GM21825 (cell line): ENCODE data around the gene NPIPA1.
"Not testable (repeated sequence)": the region's sequence is repeated elsewhere in the genome, so short reads cannot be mapped to it uniquely, and the experiment has no call there.

Experiments used
- ATAC-seq: cut with Tn5 transposase; IDR thresholded peaks from one replicate; pipeline ENCODE4 v1.9.1; 2021; ENCODE audit warnings: mild to moderate bottlenecking, moderate library complexity; ENCODE audit not compliant: unreplicated experiment

Gene NPIPA1

GRCh38 chr16:14929176-14929575, 8.1 kb upstream of the NPIPA1 start:
- ATAC-seq = not testable (repeated sequence)

DNA sequence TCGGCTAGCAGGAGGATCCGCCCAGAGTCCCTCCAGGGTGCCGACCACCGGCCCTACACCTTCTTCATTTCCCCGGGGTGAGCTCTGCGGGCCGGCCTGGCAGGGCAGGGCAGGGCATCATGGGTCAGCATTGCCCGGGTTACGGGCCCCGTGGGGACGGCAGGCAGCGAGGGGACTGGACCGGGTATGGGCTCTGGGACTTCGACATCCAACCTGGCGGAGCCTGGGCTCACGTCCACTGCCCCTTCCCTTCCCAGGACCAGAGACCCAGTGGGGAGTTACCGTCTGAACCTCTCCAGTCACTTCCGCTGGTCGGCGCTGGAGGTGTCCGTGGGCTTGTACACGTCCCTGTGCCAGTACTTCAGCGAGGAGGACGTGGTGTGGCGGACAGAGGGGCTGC, 7.0 kb upstream of the NPIPA1 start:
- ATAC-seq = not testable (repeated sequence)

DNA sequence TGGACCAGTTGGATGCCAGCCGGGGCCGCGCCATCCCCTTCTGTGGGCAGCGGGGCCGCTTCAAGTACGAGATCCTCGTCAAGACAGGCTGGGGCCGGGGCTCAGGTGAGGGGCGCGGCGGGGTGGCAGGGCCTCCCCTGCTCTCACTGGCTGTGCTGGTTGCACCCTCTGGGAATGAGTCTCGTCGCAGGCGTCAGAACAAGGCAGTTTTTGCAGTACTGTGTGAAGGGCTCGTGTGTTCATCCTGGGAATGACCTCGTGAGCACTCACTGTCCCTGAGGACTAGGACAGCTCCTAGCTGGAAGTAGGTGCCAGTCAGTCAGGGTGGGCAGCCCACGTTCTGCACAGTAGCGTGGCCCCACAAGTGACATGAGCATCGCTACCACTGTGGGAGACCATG, 6.3 kb upstream of the NPIPA1 start:
- not testable (repeated sequence) for ATAC-seq

- ATAC-seq = not testable (repeated sequence)
These were observed 4.5 kb upstream of the NPIPA1 start for GRCh38 chr16:14932581-14933375.

DNA sequence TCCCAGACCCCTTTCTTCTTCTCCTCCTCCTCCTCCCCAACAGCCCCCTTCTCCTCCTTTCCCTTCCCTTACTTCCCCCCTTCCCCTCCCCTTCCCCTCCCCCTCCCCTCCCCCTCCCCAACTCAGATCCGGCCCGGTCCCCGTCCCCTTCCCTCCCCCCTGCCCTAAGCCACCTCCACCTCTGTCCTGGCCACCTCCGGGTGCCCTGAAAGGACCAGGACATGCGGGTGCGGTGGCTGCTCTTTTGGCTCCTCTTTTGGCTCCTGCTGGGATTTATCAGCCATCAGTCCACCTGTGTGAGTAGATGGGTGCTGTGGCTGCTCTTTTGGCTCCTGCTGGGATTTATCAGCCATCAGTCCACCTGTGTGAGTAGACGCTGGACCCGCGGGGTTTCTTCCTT, 751 bp downstream of the NPIPA1 start:
- not testable (repeated sequence) for ATAC-seq

DNA sequence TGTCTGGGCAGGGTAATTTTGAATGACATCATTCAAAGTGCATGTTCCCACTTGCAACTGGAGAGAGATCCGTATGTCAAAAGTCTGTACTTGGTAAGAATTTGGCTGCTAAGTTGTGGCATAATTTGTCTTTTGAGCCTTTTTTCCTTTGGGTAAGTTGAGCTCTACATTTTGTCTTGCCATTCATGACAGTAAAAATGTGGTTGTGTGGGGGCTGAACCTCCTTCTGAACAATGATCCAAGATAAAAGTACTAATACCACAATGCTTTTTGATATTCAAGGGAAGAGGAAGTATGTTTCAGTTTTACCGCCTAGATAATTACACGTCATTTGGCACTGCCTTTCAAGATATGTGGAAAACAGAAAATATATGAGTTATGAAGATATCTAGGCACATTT, 5.4 kb downstream of the NPIPA1 start:
- ATAC-seq = not testable (repeated sequence)

DNA sequence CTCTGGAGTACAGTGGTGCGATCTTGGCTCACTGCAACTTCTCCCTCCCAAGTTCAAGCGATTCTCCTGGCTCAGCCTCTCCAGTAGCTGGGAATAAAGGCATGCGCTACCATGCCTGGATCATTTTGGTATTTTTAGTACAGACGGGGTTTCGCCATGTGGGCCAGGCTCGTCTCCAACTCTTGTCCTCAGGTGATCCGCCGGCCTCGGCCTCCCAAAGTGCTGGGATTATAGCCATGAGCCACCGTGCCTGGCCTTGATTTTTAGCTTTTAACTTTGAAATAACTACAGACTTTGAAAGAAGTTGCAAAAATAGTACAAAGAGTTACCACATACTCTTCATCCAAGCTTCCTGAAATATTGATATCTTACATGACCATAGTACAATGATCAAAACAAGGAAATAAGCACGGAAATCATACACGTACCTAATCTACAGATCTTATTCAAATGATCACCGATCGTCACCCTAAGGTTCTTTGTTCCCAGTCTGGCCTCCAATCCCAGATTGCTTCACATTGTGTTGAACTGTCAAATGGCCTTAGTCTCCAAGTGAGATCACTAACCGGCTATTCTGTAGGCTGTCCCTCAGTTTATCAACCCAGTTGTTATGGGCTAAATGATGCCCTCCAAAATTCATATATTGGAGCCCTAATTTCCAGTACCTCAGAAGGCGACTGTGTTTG, 18.4 kb downstream of the NPIPA1 start:
- ATAC-seq = no peak

- ATAC-seq = no peak
These were observed 20.5 kb downstream of the NPIPA1 start for GRCh38 chr16:14957576-14958322.

DNA sequence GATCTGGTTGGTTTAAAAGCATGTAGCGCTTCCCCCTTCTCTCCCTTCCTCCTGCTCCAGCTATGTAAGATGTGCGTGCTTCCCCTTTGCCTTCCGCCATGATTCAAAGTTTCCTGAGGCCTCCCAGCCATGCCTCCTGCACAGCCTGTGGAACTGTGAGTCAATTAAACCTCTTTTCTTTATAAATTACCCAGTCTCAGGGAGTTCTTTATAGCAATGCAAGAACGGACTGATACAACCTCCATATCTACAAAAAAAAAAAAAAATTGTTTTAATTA, 21.0 kb downstream of the NPIPA1 start:
- no peak for ATAC-seq

DNA sequence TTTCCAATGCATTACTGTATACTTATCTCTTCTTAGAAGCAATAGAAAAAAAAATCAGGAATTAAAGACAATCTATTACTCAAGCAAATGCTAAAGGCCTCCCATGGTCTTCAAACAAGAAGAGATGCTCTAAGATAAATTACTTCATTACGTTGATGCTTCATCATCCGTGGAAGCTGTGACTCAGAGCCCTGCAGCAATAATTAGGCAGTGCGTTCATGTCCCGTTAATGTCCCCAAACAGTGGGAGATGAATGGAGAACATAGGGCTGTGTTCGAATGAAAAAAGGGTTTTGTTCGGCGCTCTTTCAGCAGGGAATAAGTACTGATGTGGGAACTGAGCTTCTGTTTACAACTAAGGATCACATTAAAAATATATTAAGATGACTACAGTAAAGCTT, 21.7 kb downstream of the NPIPA1 start:
- ATAC-seq = no peak

DNA sequence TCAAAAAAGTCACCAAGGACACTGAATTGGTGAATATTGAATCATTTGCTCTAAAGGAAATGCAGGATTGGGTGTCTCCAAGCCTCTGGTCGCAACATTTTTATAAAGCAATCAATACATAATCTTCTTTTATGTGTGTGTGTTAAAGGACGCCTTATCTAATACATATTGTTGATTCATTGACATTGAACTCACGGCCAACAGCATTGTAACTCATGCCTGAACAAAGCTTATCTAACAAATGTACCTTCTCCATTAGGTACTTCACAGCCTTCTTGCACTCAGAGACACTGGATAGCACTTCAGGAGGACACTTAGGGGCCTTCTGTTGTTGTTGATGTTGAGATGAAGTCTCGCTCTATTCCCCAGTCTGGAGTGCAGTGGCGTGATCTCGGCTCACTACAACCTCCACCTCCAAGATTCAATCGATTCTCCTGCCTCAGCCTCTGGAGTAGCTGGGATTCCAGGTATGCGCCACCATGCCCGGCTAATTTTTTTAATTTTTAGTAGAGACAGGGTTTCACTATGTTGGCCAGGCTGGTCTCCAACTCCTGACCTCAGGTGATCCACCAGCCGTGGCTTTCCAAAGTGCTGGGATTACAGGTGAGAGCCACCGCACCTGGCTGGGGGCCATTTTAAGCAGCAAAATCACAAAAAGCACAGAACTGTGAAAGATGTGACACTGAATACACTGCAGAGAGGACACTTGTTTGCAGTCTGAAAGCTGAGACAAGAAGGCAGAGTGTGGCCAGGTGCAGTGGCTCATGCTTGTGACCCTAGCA, 24.4 kb downstream of the NPIPA1 start:
- no peak for ATAC-seq

- no peak for ATAC-seq
These were observed 26.3 kb downstream of the NPIPA1 start for GRCh38 chr16:14963281-14964173.

GRCh38 chr16:14965328-14965727, 28.1 kb downstream of the NPIPA1 start:
- ATAC-seq = no peak

- ATAC-seq = not testable (repeated sequence)
These were observed 32.6 kb downstream of the NPIPA1 start for GRCh38 chr16:14969795-14970194.

- ATAC-seq = not testable (repeated sequence)
These were observed 34.5 kb downstream of the NPIPA1 start for GRCh38 chr16:14971621-14972228.

DNA sequence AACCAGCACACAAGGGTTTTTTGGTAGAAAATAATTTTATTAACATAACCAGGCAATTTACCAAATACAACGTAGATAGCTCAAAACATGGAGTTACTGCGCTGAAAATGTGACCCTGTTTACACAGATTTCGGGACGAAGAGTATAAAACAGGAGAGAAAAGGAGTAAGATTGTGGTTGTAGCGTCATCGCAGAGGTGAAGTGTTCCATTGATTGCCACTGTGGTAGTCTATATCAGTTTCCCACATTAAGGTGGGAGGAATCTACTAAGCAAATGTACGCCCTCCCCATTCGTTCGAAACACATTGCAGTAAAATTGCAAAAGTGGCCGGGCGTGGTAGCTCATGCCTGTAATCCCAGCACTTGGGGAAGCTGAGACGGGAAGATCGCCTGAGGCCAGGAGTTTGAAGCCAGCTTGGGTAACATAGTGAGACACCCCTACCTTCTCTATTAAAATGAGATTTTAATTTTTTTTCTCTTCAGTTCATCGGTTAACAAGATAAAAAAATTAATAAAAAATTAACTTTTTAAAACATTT, 36.6 kb downstream of the NPIPA1 start:
- ATAC-seq = not testable (repeated sequence)

- not testable (repeated sequence) for ATAC-seq
These were observed 37.0 kb downstream of the NPIPA1 start for GRCh38 chr16:14974331-14974655.

DNA sequence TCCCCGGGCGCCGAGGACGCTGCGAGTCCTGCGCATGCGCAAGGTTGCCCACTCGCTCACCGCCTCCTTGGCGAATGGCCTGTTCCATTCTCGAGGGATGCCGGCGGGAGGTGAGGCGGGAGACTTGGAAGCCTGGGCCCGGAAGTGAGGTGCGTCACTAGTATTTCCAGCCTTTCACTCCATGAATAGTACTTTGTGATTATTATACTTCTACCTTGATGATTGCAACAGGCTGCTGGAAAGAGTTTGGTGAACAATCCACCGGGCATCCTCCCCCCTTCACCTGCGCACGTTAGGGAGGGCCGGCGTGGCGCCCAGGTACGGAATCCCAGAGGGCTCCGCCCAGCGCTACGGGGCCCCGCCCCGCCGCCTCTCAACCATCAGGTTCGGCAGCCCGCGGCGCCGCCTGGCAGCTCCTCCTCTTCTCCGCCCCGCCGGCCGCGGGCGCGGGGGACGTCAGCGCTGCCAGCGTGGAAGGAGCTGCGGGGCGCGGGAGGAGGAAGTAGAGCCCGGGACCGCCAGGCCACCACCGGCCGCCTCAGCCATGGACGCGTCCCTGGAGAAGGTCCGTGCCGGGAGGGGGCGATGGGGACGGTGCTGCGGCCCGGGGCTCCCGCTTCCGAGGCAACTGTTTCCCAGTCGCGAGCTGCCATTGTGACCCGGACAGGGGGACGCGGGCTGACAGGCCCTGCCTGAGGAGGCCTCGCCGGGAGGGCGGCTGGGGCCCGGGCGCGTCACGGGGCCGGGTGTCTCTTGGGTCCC, 37.6 kb downstream of the NPIPA1 start, which contains the start of gene PDXDC1:
Gene PDXDC1 (plus strand): TSS at position 371 of the 762 bp plus-strand sequence. CDS start 174 bp downstream, at position 545.
- ATAC-seq = peak; percentile 92
